Tibial nerve (tissue), 4 donors: Measurements from ENCODE around the gene MYO5C. TPM values are rescaled to one million over a fixed set of nuclear protein-coding genes. Genes with fewer than 3 reads are reported as not detected.

Source experiments
- DNase-seq, 2 donors: peaks; one replicate each; pipeline ENCODE4 v3.0.0-alpha.2; 2019; ENCODE audit warnings: low spot score in 2 of 2
- H3K27ac ChIP-seq, 4 donors: fragments of 200-600 bp; sonication (generic) in 3 of 4; one replicate each; pipeline ENCODE4 v1.5.1; 2017 to 2019; ENCODE audit warnings: mild to moderate bottlenecking in 1 of 4
- H3K27me3 ChIP-seq, 2 donors: fragments of 200-600 bp; sonication (generic) in 1 of 2; one replicate each; pipeline versions ENCODE4 v1.5.1 to v1.6.0; 2017 to 2019
- H3K36me3 ChIP-seq, 3 donors: fragments of 200-600 bp; sonication (generic); one replicate each; pipeline ENCODE4 v1.5.1; 2018 to 2019
- H3K4me1 ChIP-seq, 4 donors: fragments of 200-600 bp; sonication (generic) in 3 of 4; one replicate each; pipeline ENCODE4 v1.5.1; 2017 to 2019
- H3K4me3 ChIP-seq, 4 donors: fragments of 200-600 bp; sonication (generic) in 3 of 4; one replicate each; pipeline ENCODE4 v1.5.1; 2017 to 2019; ENCODE audit warnings: mild to moderate bottlenecking in 1 of 4, moderate library complexity in 1 of 4
- H3K9me3 ChIP-seq, 4 donors: fragments of 200-600 bp; sonication (generic) in 3 of 4; one replicate each; pipeline ENCODE4 v1.5.1; 2017 to 2019
- EP300 ChIP-seq, 2 donors: sonication (generic); formaldehyde crosslinking; IDR thresholded peaks; one replicate each; pipeline ENCODE4 v1.6.1; 2017; ENCODE audit warnings: antibody characterized with exemption in 2 of 2, mild to moderate bottlenecking in 1 of 2
- POLR2A ChIP-seq, 2 donors: fragments of 450-650 bp; IDR thresholded peaks; one replicate each; pipeline ENCODE4 v1.6.1; 2017; ENCODE audit warnings: antibody characterized with exemption in 2 of 2, mild to moderate bottlenecking in 2 of 2, moderate library complexity in 2 of 2
- whole genome bisulfite sequencing, 2 donors: methylation state at CpG; one replicate each; pipeline ENCODE4 v1.1.5; 2018; 5-methylcytosine and 5-hydroxymethylcytosine counted together
- total RNA-seq, 4 donors: library from RNA; depleted of rRNA; stranded (reverse); fragments of >200 nt; gene quantifications; one replicate each; pipeline ENCODE4 v1.1.0, GENCODE V29; 2016
- TF ChIP-seq, protein P1 (sequence below), 5 experiments: fragments of 200-600 bp in 3 of 5; fragments of 450-650 bp in 2 of 5; sonication (generic) in 3 of 5; IDR thresholded peaks; one replicate each; pipeline ENCODE4 v1.5.1; 2016 to 2019; ENCODE audit warnings: antibody characterized with exemption in 5 of 5, mild to moderate bottlenecking in 3 of 5, moderate library complexity in 2 of 5

MYO5C gene
- total RNA-seq, 4 donors from 2014 or later = 9.8 to 39.3 (median 12.6) TPM

DNA sequence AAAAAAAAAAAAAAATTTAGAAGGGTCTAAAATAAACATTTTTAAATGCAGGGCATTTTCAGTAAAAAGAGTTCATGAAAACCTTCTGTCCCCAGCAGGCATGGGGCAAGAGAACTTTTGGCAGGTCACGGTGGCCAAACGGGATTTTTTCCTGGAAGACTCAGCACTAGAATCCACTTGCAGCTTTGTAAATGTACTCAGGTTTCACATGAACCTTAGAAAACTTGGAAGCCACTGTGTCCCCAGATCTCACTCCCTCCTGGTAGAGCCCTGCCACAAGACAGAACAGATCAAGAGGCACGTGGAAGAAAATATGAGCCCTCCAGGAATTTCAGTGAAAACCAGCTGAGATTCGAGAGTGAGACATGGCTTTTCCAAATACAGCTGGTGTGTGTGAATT is 102.3 kb downstream of the MYO5C start:
- H3K9me3 ChIP-seq = no peaks in the 10 kb centered on the region
- TF ChIP-seq, protein P1, sequence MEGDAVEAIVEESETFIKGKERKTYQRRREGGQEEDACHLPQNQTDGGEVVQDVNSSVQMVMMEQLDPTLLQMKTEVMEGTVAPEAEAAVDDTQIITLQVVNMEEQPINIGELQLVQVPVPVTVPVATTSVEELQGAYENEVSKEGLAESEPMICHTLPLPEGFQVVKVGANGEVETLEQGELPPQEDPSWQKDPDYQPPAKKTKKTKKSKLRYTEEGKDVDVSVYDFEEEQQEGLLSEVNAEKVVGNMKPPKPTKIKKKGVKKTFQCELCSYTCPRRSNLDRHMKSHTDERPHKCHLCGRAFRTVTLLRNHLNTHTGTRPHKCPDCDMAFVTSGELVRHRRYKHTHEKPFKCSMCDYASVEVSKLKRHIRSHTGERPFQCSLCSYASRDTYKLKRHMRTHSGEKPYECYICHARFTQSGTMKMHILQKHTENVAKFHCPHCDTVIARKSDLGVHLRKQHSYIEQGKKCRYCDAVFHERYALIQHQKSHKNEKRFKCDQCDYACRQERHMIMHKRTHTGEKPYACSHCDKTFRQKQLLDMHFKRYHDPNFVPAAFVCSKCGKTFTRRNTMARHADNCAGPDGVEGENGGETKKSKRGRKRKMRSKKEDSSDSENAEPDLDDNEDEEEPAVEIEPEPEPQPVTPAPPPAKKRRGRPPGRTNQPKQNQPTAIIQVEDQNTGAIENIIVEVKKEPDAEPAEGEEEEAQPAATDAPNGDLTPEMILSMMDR (IDR thresholded peaks at IDR 0.05) = no peak
- TF ChIP-seq EP300 (IDR thresholded peaks at IDR 0.05) = no peak
- no peak for TF ChIP-seq POLR2A (IDR thresholded peaks at IDR 0.05)
- 52 to 54% methylated on average over 4 of the region's 4 CpGs for WGBS, 2 donors
- H3K36me3 ChIP-seq = no peaks in the 10 kb centered on the region
- no peak overlapping the region for H3K4me3 ChIP-seq
- H3K27ac ChIP-seq = no peak overlapping the region
- H3K27me3 ChIP-seq = no peaks in the 10 kb centered on the region
- H3K4me1 ChIP-seq = no peaks in the 10 kb centered on the region
- no peak for DNase-seq

DNA sequence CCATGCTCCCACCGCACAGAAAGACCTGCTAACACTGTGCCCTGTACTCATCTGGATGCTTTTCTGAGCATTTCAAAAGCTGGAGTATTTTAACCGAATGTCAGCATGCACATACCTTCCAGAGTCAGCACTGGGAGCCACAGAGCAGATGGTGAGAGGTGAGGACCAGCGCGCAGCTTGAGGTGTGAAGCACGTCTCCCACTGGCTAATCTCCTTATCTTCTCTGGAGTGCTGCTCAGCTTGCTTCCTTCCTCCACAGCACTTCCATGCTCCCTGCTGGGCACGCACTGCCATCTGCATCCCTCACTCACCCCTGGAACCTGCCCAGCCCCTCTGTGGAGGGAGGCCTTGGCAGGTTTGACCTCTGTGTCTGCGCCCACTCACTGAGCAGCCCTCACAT is 104.4 kb downstream of the MYO5C start, which contains the start of gene GNB5:
TSS of gene GNB5 (minus strand) at position 186 of the 400 bp plus-strand sequence. CDS start 6,716 bp downstream, outside the sequence.
- Histone ChIP-seq H3K9me3 (no peaks in the 10 kb centered on the region), H3K4me3 (no peak within 1 kb of the TSS), H3K4me1 (no peaks in the 10 kb centered on the region), H3K36me3 (no peaks in the 10 kb centered on the region), H3K27me3 (no peaks in the 10 kb centered on the region), H3K27ac (no peak within 1 kb of the TSS)
- TF ChIP-seq POLR2A (IDR thresholded peaks at IDR 0.05) (no peak), EP300 (IDR thresholded peaks at IDR 0.05) (no peak)
- TF ChIP-seq, protein P1 (IDR thresholded peaks at IDR 0.05) = no peak
- DNase-seq = no peak
- 75 to 82% methylated on average over 7 of the region's 7 CpGs for WGBS, 2 donors

DNA sequence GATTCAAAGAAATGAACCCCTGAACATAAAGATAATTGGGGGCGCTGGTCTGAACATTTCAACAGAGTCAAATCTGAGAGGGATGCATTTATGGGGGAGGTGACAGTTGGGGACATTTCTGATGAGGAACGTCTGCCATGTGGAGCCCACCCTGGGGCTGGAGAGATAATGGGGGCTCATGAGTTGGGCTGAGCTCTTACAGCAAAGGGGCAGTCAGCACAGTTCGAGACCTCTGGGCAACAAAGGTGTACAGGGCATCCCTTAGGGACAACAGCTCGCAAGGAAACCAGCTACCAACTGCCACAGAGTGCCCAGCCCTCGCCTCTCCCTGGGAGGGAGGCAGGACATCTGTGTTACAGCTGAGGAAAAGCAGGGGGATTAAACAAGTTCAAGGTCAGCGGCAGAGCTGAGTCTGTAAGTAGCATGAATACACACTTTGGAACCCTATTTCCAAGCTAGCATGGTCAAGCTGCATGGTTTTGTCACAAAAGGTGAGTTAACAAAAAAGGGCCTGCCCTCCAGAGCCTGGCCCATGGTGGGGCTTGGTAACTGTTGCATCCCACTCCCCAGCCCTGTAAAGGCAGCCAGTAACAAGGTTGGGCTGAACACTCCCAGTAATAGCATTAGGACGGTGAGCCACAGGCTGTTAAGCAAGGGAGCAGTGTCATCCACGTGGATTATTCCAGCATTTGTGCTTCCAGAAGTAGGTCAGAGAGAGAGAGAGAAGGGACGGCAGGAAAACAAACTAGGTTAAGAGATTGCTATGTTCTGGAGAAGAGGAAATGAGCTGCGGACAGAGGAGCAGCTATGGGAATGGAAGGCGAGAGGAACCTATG is 108.7 kb downstream of the MYO5C start:
- no peak for DNase-seq
- H3K4me3 ChIP-seq = no peak overlapping the region
- H3K36me3 ChIP-seq = no peaks in the 10 kb centered on the region
- H3K27ac ChIP-seq = no peak overlapping the region
- H3K4me1 ChIP-seq = no peaks in the 10 kb centered on the region
- WGBS, 2 donors = 72% methylated on average over 11 of the region's 11 CpGs
- no peak for TF ChIP-seq POLR2A (IDR thresholded peaks at IDR 0.05)
- TF ChIP-seq, protein P1 (IDR thresholded peaks at IDR 0.05) = no peak
- no peak for TF ChIP-seq EP300 (IDR thresholded peaks at IDR 0.05)
- no peaks in the 10 kb centered on the region for H3K9me3 ChIP-seq
- no peaks in the 10 kb centered on the region for H3K27me3 ChIP-seq

DNA sequence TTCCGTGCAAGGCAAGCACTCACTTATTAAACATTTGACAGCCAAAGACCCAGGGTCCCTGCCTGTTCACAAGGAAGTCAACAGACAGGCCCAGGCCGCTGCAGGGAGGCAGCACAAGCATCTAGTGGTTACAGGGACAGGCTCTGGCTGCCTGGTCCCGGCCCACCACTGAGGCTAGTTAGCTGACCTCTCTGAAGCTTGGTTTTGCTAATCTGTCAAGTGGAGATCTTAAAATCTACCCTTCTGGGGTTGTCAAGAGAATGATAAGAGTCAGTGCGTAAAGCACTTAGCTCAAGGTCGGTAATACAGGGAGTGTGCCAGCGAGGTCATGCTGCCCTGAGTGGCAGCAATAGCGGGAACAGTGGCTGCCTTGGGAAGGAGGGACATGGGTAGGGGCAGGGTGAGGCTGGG is 110.4 kb downstream of the MYO5C start:
- no peaks in the 10 kb centered on the region for H3K27me3 ChIP-seq
- H3K27ac ChIP-seq = no peak overlapping the region
- TF ChIP-seq EP300 (IDR thresholded peaks at IDR 0.05) = no peak
- TF ChIP-seq, protein P1 (IDR thresholded peaks at IDR 0.05) = no peak
- TF ChIP-seq POLR2A (IDR thresholded peaks at IDR 0.05) = no peak
- no peak for DNase-seq
- H3K36me3 ChIP-seq = no peaks in the 10 kb centered on the region
- 88 to 89% methylated on average over 7 of the region's 7 CpGs for WGBS, 2 donors
- no peak overlapping the region for H3K4me3 ChIP-seq
- no peaks in the 10 kb centered on the region for H3K9me3 ChIP-seq
- H3K4me1 ChIP-seq = peaks cover 0 to 7% (median 3%) of the 10 kb centered on the region in 4 donors

GRCh38 chr15:52184721-52185120 is 110.9 kb downstream of the MYO5C start:
- Histone ChIP-seq H3K4me1 (peaks cover 0 to 9% (median 3%) of the 10 kb centered on the region in 4 donors), H3K9me3 (no peaks in the 10 kb centered on the region), H3K36me3 (no peaks in the 10 kb centered on the region), H3K4me3 (no peak overlapping the region), H3K27me3 (no peaks in the 10 kb centered on the region), H3K27ac (no peak overlapping the region)
- no peak for TF ChIP-seq EP300 (IDR thresholded peaks at IDR 0.05)
- TF ChIP-seq, protein P1 (IDR thresholded peaks at IDR 0.05) = no peak
- TF ChIP-seq POLR2A (IDR thresholded peaks at IDR 0.05) = no peak
- DNase-seq = no peak
- 65 to 69% methylated on average over 5 of the region's 5 CpGs for WGBS, 2 donors
